H1 (cell line): ENCODE results near the gene DPM2. TPM values are rescaled to one million over a fixed set of nuclear protein-coding genes. Genes with fewer than 3 reads are reported as not detected.

ENCODE experiments used
- CTCF ChIA-PET: fragments of 300-600 bp; sonication (Branson Sonifier 250); formaldehyde crosslinking; loops from one replicate; lab custom pipeline; 2021; ENCODE audit not compliant: partially characterized antibody; lab: Charles Lee
- POLR2A ChIA-PET: fragments of 300-600 bp; sonication (Branson Sonifier 250); formaldehyde crosslinking; loops from one replicate; lab custom pipeline; 2021; ENCODE audit warnings: inconsistent platforms; ENCODE audit not compliant: partially characterized antibody; lab: Charles Lee
- DNase-seq, 2 experiments: peaks; one replicate each; pipeline versions ENCODE4 v3.0.0 to v3.0.0-alpha.2; 2010 to 2022; ENCODE audit warnings: low spot score in 2 of 2, low read depth in 1 of 2, mixed read lengths in 1 of 2
- FAIRE-seq: peaks from 2 replicates; lab custom pipeline; 2011; peaks lifted over from hg19 to GRCh38; lab: Jason Lieb, UNC
- H2AFZ ChIP-seq: 2 replicates; pipeline ENCODE4 v1.8.1; 2012; ENCODE audit warnings: low read length, inconsistent platforms
- H2AK5ac ChIP-seq: 2 replicates; pipeline ENCODE4 v1.6.1; 2013; ENCODE audit warnings: low read depth, low read length
- H2BK120ac ChIP-seq: replicated peaks from 2 replicates; pipeline ENCODE3; 2013; ENCODE audit warnings: low read depth, low read length, inconsistent platforms
- H2BK12ac ChIP-seq: 2 replicates; pipeline ENCODE4 v1.6.1; 2013; ENCODE audit warnings: low read depth, low read length
- H2BK15ac ChIP-seq: 2 replicates; pipeline ENCODE4 v1.6.1; 2013; ENCODE audit warnings: low read length
- H2BK20ac ChIP-seq: 2 replicates; pipeline ENCODE4 v1.6.1; 2013; ENCODE audit warnings: low read length
- H2BK5ac ChIP-seq: 2 replicates; pipeline ENCODE4 v1.6.1; 2013; ENCODE audit warnings: low read depth, low read length
- H3K14ac ChIP-seq: 2 replicates; pipeline ENCODE4 v1.6.1; 2013; ENCODE audit warnings: inconsistent platforms; ENCODE audit not compliant: insufficient read length
- H3K18ac ChIP-seq: 2 replicates; pipeline ENCODE4 v1.6.1; 2013; ENCODE audit warnings: low read length; ENCODE audit errors: extremely low read depth
- H3K23ac ChIP-seq: 2 replicates; pipeline ENCODE4 v1.6.1; 2013; ENCODE audit warnings: inconsistent platforms; ENCODE audit not compliant: insufficient read length
- H3K23me2 ChIP-seq: 2 replicates; pipeline ENCODE4 v1.6.1; 2013; ENCODE audit warnings: low read depth, low read length
- H3K27ac ChIP-seq: 2 replicates; pipeline ENCODE4 v1.6.1; 2011; ENCODE audit warnings: low read depth, low read length, inconsistent platforms
- H3K27me3 ChIP-seq, 4 experiments: replicated peaks in 1 of 4; 1 replicate in 1 of 4; 2 replicates in 3 of 4; pipeline versions ENCODE4 v1.6.1 to v1.8.1; 2011 to 2013; ENCODE audit warnings: low read length in 3 of 4, mild to moderate bottlenecking in 3 of 4, inconsistent platforms in 2 of 4, mixed read lengths in 2 of 4, moderate library complexity in 1 of 4; ENCODE audit not compliant: control insufficient read depth in 3 of 4, insufficient read depth in 3 of 4; ENCODE audit errors: extremely low read depth in 1 of 4
- H3K36me3 ChIP-seq, 4 experiments: 2 replicates each; pipeline versions ENCODE4 v1.6.1 to v1.8.1; 2011 to 2013; ENCODE audit warnings: mild to moderate bottlenecking in 4 of 4, low read length in 3 of 4, moderate library complexity in 2 of 4, control low read depth in 1 of 4, inconsistent platforms in 1 of 4; ENCODE audit not compliant: insufficient read depth in 4 of 4, control insufficient read depth in 2 of 4
- H3K4ac ChIP-seq: replicated peaks from 2 replicates; pipeline ENCODE3; 2013; ENCODE audit warnings: low read length, low read depth, mixed read lengths, inconsistent platforms; ENCODE audit not compliant: insufficient read length
- H3K4me1 ChIP-seq, 4 experiments: replicated peaks in 1 of 4; 1 replicate in 1 of 4; 2 replicates in 3 of 4; pipeline versions ENCODE4 v1.6.1 to v1.8.1; 2011 to 2013; ENCODE audit warnings: low read length in 3 of 4, inconsistent platforms in 2 of 4, mixed read lengths in 1 of 4; ENCODE audit not compliant: insufficient read depth in 4 of 4, control insufficient read depth in 3 of 4
- H3K4me2 ChIP-seq, 2 experiments: 2 replicates each; pipeline versions ENCODE4 v1.6.1 to v1.8.1; 2011 to 2013; ENCODE audit warnings: low read depth in 2 of 2, low read length in 2 of 2, control low read depth in 1 of 2, inconsistent platforms in 1 of 2, mild to moderate bottlenecking in 1 of 2; ENCODE audit not compliant: insufficient read depth in 1 of 2
- H3K4me3 ChIP-seq, 4 experiments: fragments of 200-600, 300-600 bp in 1 of 4; sonication (generic), shearing (Covaris generic), sonication (Bioruptor Twin) in 1 of 4; 2 replicates each; pipeline versions ENCODE4 v1.5.1 to v1.8.1; 2011 to 2016; ENCODE audit warnings: low read length in 4 of 4, low read depth in 3 of 4, control low read depth in 2 of 4, inconsistent platforms in 2 of 4, mild to moderate bottlenecking in 2 of 4, mixed read lengths in 1 of 4, moderate library complexity in 1 of 4; ENCODE audit not compliant: insufficient read depth in 2 of 4; ENCODE audit errors: extremely low read depth in 1 of 4
- H3K56ac ChIP-seq: replicated peaks from 2 replicates; pipeline ENCODE3; 2013; ENCODE audit warnings: low read depth, mild to moderate bottlenecking, mixed read lengths, low read length, inconsistent platforms; ENCODE audit not compliant: insufficient read length
- H3K79me1 ChIP-seq: 2 replicates; pipeline ENCODE4 v1.6.1; 2013; ENCODE audit warnings: low read depth, low read length, control low read depth
- H3K79me2 ChIP-seq, 2 experiments: 2 replicates each; pipeline versions ENCODE4 v1.6.1 to v1.8.1; 2012 to 2013; ENCODE audit warnings: low read length in 2 of 2, mild to moderate bottlenecking in 2 of 2, inconsistent platforms in 1 of 2; ENCODE audit not compliant: insufficient read depth in 2 of 2, control insufficient read depth in 1 of 2
- H3K9ac ChIP-seq, 4 experiments: replicated peaks in 1 of 4; 1 replicate in 1 of 4; 2 replicates in 3 of 4; pipeline versions ENCODE4 v1.6.1 to v1.8.1; 2011 to 2013; ENCODE audit warnings: low read depth in 3 of 4, low read length in 3 of 4, control low read depth in 2 of 4, mild to moderate bottlenecking in 2 of 4, moderate library complexity in 2 of 4, inconsistent platforms in 1 of 4; ENCODE audit errors: extremely low read depth in 1 of 4
- H3K9me3 ChIP-seq, 2 experiments: 2 replicates each; pipeline versions ENCODE4 v1.6.1 to v1.8.1; 2012 to 2013; ENCODE audit warnings: mild to moderate bottlenecking in 2 of 2, moderate library complexity in 2 of 2, control low read depth in 1 of 2, inconsistent platforms in 1 of 2, low read depth in 1 of 2, low read length in 1 of 2, mixed read lengths in 1 of 2; ENCODE audit not compliant: insufficient read depth in 2 of 2
- H4K20me1 ChIP-seq, 2 experiments: replicated peaks in 1 of 2; 2 replicates each; pipeline versions ENCODE3 to v1.8.1; 2011 to 2013; ENCODE audit warnings: inconsistent platforms in 2 of 2, low read length in 2 of 2, mild to moderate bottlenecking in 1 of 2; ENCODE audit not compliant: insufficient read depth in 2 of 2, control insufficient read depth in 1 of 2
- H4K5ac ChIP-seq: 2 replicates; pipeline ENCODE4 v1.6.1; 2013; ENCODE audit warnings: low read length, low read depth, mixed read lengths, inconsistent platforms; ENCODE audit not compliant: insufficient read length
- H4K8ac ChIP-seq: 2 replicates; pipeline ENCODE4 v1.8.0; 2013; ENCODE audit warnings: mild to moderate bottlenecking, moderate library complexity, low read length, inconsistent platforms; ENCODE audit not compliant: insufficient read depth; ENCODE audit errors: extremely low read depth
- H4K91ac ChIP-seq: replicated peaks from 2 replicates; pipeline ENCODE3; 2013; ENCODE audit warnings: low read length, mixed read lengths, inconsistent platforms; ENCODE audit not compliant: insufficient read length
- GTF2F1 ChIP-seq: IDR thresholded peaks from 2 replicates; pipeline ENCODE4 v1.6.1; 2012; ENCODE audit warnings: low read depth, low read length, improper control_type of control experiment, borderline replicate concordance
- KDM1A ChIP-seq: fragments of 200-600, 300-600 bp; sonication (generic); IDR thresholded peaks from 2 replicates; pipeline ENCODE4 v1.7.1; 2016; ENCODE audit warnings: mild to moderate bottlenecking, low read length, borderline replicate concordance
- NRF1 ChIP-seq: IDR thresholded peaks from 2 replicates; pipeline ENCODE4 v1.6.1; 2011; ENCODE audit warnings: mild to moderate bottlenecking, low read depth, low read length, improper control_type of control experiment
- RNF2 ChIP-seq: fragments of 200-900, 300-1000 bp; sonication (generic); IDR thresholded peaks from 2 replicates; pipeline ENCODE4 v1.7.1; 2016; ENCODE audit warnings: borderline replicate concordance, low read depth, mild to moderate bottlenecking, antibody characterized with exemption, low read length; ENCODE audit not compliant: poor library complexity, severe bottlenecking; ENCODE audit errors: missing control alignments
- SUZ12 ChIP-seq: fragments of 200-600 bp; sonication (generic); IDR thresholded peaks from 2 replicates; pipeline ENCODE4 v1.6.1; 2012; ENCODE audit warnings: mild to moderate bottlenecking, inconsistent platforms, low read length, moderate library complexity, mixed read lengths
- WGBS, 2 experiments: shearing (Covaris generic) in 1 of 2; methylation state at CpG; one replicate each; pipeline versions ENCODE4 v1.1.6 to v1.1.7; 2013 to 2015; ENCODE audit warnings: low lambda C conversion rate in 2 of 2, mixed read lengths in 2 of 2, inconsistent platforms in 1 of 2, low coverage in 1 of 2, missing lambda C conversion rate in 1 of 2; ENCODE audit not compliant: insufficient replicate concordance in 2 of 2, insufficient coverage in 1 of 2, insufficient read length in 1 of 2; ENCODE audit errors: extremely low coverage in 1 of 2, missing lambda C conversion rate in 1 of 2; 5-methylcytosine and 5-hydroxymethylcytosine counted together
- polyA plus RNA-seq, 7 experiments: library from polyadenylated mRNA; depleted of rRNA in 3 of 7; stranded (reverse) in 5 of 7; unstranded in 2 of 7; fragments of >200 nt in 5 of 7; fragments of 200-250 nt in 2 of 7; gene quantifications; 1 replicate in 5 of 7; 2 replicates in 1 of 7; 4 replicates in 1 of 7; pipeline versions ENCODE4 v1.2.1 to v1.2.3, GENCODE V29; 2011 to 2013; ENCODE audit warnings: missing spikeins in 2 of 7, mixed read lengths in 2 of 7
- total RNA-seq: library from RNA; stranded (reverse); fragmentation: NEBNext Ultra II Directional; extraction: Animal tissue kit (Norgen Biotek cat#: 25700); gene quantifications from 2 replicates; pipeline ENCODE4 v1.2.1, GENCODE V29; 2021

The DPM2 gene
- total and polyA plus RNA-seq, 2 of the 8 experiments (the other 6 are each of a cell fraction or from before 2014, with no cell fraction given) = 45.4 to 95.4 TPM

GRCh38 chr9:127953768-127954505, 16.3 kb upstream of the DPM2 start:
- no peak for DNase-seq
- H3K23me2 ChIP-seq = no peaks in the 10 kb centered on the region
- no peak overlapping the region for H3K4ac ChIP-seq
- H3K14ac ChIP-seq = no peak overlapping the region
- no peak overlapping the region for H2BK12ac ChIP-seq
- H3K23ac ChIP-seq = no peak overlapping the region
- no peaks in the 10 kb centered on the region for H3K9me3 ChIP-seq
- H3K27me3 ChIP-seq = no peaks in the 10 kb centered on the region
- no peak overlapping the region for H2BK120ac ChIP-seq
- H2AFZ ChIP-seq = no peak overlapping the region
- no peak overlapping the region for H2BK5ac ChIP-seq
- H4K8ac ChIP-seq = no peak overlapping the region
- H3K36me3 ChIP-seq = peaks cover 0 to 2% (median 0%) of the 10 kb centered on the region in 4 experiments; a peak in 2 of 8 replicates
- H4K5ac ChIP-seq = no peak overlapping the region
- no peak overlapping the region for H3K56ac ChIP-seq
- no peak overlapping the region for H3K4me3 ChIP-seq
- no peak overlapping the region for H2BK20ac ChIP-seq
- H2AK5ac ChIP-seq = no peak overlapping the region
- peaks cover 0 to 11% (median 7%) of the 10 kb centered on the region in 4 experiments; a peak in 4 of 7 replicates for H3K4me1 ChIP-seq
- no peak overlapping the region for H3K18ac ChIP-seq
- CTCF ChIA-PET = interaction anchor here (0.6 to 35.5 kb wide), 21 partner anchors 9 to 163 kb away, joined by 3 to 825 read pairs (median 4); partner anchors contain the start of gene NAIF1
- H3K27ac ChIP-seq = no peak overlapping the region
- no peak overlapping the region for H2BK15ac ChIP-seq
- 85% methylated on average over 17 of the region's 17 CpGs; no CpG with 5 or more reads in 1 of the 2 experiments for WGBS, 2 experiments
- no peak overlapping the region for H3K9ac ChIP-seq
- peaks cover 0 to 69% of the 10 kb centered on the region in 2 experiments; a peak in 2 of 4 replicates for H3K79me2 ChIP-seq
- H3K4me2 ChIP-seq = no peak overlapping the region
- H4K91ac ChIP-seq = no peak overlapping the region
- H3K79me1 ChIP-seq = peaks cover 22% of the 10 kb centered on the region
- no peak for FAIRE-seq
- POLR2A ChIA-PET = interaction anchor here (1.0 to 2.1 kb wide), 6 partner anchors 10 to 139 kb away, joined by 3 to 9 read pairs (median 4); no protein-coding TSS in a partner anchor
- TF ChIP-seq GTF2F1 = no peak
- TF ChIP-seq RNF2 = no peak
- TF ChIP-seq NRF1 = no peak
- no peak for TF ChIP-seq SUZ12
- 0 out of 2 replicates have a peak, but pooled peaks have one; percentile 47 for TF ChIP-seq KDM1A
- H4K20me1 ChIP-seq = peaks cover 22 to 28% of the 10 kb centered on the region in 2 experiments
